AG09319 (cell line): ENCODE results near the gene TFEB.

ENCODE experiments used
- DNase-seq: peaks from one replicate; pipeline ENCODE4 v3.0.0-alpha.2; 2010; ENCODE audit warnings: low read depth; ENCODE audit errors: extremely low read depth
- TF ChIP-seq, protein P1 (sequence below): IDR thresholded peaks from 2 replicates; pipeline ENCODE4 v1.5.1; 2011; ENCODE audit warnings: low read depth, mild to moderate bottlenecking, inconsistent platforms, low read length, moderate library complexity

TFEB gene

DNA sequence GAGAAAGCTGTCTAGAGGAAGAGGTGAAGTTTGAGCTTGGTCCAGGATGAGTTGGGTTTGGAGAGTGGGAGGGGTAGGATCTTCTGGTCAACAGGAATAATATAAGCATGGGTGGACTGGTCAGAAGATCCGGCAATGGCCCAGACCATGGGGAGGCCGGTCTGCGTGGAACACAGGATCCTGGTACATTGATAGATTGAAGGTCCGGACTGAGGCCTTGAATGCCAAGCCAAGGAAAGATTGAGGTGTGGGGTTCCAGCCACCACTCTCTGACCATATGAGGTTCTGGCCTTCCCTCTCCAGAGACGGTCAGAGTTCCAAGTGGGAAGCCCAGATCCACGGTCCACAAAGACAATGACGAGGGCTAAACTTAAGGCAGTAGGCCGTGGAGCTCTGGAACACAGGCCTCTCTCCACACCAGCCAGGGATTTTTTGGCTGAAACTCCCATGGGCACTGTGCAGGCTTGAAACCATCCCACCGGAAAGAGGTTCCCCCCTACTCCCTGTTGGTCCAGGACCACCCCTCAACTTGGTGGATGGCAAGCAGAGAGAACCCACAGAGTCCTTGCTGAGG, 94.0 kb downstream of the TFEB start:
- no peak for DNase-seq
- TF ChIP-seq, protein P1, sequence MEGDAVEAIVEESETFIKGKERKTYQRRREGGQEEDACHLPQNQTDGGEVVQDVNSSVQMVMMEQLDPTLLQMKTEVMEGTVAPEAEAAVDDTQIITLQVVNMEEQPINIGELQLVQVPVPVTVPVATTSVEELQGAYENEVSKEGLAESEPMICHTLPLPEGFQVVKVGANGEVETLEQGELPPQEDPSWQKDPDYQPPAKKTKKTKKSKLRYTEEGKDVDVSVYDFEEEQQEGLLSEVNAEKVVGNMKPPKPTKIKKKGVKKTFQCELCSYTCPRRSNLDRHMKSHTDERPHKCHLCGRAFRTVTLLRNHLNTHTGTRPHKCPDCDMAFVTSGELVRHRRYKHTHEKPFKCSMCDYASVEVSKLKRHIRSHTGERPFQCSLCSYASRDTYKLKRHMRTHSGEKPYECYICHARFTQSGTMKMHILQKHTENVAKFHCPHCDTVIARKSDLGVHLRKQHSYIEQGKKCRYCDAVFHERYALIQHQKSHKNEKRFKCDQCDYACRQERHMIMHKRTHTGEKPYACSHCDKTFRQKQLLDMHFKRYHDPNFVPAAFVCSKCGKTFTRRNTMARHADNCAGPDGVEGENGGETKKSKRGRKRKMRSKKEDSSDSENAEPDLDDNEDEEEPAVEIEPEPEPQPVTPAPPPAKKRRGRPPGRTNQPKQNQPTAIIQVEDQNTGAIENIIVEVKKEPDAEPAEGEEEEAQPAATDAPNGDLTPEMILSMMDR = no peak

GRCh38 chr6:41640426-41640825, 95.0 kb downstream of the TFEB start:
- TF ChIP-seq, protein P1 = no peak

GRCh38 chr6:41639809-41640371, 95.5 kb downstream of the TFEB start:
- no peak for DNase-seq
- TF ChIP-seq, protein P1 = no peak

More at GRCh38 chr6:41640426-41640825, 95.0 kb downstream of the TFEB start:
- DNase-seq = no peak

DNA sequence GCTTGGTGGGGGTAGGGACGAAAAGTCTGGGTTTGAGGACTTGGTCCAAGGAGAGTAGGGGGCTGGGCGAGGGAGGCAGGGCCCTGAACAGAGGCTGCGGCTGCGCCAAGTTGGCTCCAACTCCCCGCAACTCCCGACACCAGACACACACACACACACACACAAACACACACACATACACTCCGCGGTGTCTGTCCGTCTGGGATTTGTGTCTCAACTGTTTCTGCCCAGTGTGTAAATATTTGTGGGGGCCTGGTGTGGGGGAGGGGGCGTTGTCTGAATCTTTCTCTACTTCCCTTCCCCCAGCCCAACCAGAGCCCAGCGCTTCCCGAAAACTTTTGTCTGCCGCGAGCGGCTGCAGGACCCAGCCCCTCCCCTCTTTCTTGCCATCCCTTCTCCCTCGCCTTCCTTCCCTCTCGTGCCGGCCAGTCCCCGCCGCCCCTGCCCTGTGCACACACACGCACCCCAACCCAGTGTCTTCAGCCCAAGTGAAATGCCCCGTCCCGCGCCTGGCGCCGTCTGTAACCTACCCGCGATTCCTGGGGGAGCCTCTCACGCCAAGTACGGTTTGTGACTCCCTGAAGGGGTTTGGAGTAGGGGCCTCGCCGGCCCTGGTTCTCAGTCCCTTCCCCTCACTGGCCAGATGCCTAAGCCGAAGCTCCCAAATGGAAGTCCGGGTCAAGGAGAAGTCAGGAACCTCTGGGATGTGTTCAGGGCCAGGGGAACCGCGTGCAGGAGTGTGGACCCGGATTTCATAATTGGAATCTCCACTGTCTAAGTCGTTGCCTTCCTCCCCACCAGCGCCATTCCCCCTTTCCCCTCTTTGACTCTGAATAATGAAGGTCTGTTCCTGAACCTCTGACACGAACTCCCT, 96.2 kb downstream of the TFEB start:
- TF ChIP-seq, protein P1 = no peak
- DNase-seq = no peak

GRCh38 chr6:41638002-41638934, 97.1 kb downstream of the TFEB start, which contains the start of gene MDFI:
MDFI (plus strand) TSS chr6:41638468; CDS start chr6:41638750, 282 bp downstream.
- no peak for DNase-seq
- TF ChIP-seq, protein P1 = no peak

GRCh38 chr6:41637194-41638001, 98.0 kb downstream of the TFEB start:
- no peak for DNase-seq
- TF ChIP-seq, protein P1 = no peak
